GM04503 (cell line): Measurements from ENCODE around the gene CEP72.
"Not testable (repeated sequence)": the region's sequence is repeated elsewhere in the genome, so short reads cannot be mapped to it uniquely, and the experiment has no call there.

Experiments used
- DNase-seq: peaks from one replicate; pipeline ENCODE4 v3.0.0-alpha.2; 2012; ENCODE audit warnings: low read depth

CEP72 gene

DNA sequence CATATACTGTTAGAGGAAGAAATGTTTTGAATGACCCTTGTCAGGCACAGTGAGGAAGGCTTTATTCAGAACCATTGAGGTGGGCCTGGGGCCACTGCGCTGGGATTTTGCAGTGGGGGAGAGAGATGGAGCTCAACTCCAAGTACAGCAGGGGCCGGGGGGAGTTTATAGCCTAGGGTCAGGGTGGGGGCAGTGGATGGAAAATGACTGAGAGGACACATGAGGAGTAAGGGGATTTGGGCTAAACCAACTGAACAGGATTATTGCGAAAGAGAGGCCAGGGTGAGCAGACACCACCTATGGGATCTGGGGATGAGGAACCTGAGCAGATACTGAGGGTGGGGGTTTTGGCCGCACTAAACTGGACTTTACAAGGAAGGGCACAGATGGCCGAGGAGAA, 6.3 kb downstream of the CEP72 start:
- DNase-seq: no peak

DNA sequence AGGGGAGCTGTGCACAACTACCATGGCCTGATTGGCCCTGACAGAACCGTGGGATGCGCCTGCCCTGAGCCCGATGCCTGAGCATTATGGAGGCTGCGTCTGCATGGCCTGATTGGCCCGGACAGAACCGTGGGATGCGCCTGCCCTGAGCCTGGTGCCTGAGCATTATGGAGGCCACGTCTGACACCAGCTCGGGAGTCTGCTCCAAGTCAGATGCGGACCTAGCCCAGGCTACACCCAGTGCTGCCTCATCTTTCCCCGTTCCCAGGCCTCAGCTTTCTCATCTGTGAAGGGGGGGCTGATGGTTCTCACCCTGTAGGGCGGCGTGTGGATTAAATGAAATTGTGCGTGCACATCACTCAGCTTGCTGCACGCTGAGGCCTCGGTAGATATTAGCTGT, 7.3 kb downstream of the CEP72 start:
- no peak for DNase-seq

DNA sequence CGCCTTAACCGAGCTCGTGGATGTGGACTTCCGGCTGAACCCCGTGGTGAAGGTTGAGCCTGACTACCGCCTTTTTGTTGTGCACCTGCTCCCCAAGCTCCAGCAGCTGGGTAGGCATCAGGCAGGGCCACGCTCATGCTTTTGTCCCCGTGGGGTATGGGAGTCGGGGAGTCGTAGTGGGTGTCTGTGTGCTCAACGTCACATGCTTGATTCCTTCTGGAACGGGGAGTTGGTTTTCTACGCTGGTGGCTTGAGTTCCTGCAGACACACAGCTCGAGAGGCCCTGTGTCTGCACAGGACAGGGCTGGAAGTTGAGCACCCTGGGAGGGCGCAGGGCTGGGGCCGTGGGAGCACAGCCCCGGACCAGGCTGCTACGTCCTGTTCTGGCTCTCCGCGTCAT, 8.0 kb downstream of the CEP72 start:
- DNase-seq: no peak

DNA sequence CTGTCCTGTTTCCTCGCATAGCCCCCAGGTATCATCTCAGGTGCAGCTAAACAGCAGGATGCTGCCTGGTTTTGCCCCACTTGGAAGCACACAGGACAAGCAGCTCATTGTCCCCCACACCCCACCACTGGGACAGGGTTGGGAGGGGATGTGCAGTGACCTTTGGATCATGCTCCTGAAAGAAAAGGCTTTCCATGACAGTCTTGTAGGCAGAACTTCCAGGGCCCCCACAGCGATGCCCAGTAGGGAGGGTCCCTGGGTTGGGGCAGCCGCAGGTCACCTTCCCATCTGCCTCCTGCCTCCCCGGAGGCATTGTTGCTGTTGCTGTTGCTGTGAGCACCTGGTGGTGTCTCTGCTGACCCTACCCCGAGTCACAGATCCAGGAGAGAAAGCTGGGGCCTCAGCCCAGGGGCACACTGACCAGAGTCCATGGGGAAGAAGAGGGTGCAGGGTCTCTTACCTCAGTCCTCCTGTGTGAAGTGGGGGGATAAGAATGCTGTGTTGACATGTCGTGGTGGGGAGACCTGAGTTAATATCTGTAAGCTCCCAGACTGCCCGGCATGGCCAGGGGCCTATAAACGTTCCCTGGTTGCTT, 8.5 kb downstream of the CEP72 start:
- DNase-seq: no peak

DNA sequence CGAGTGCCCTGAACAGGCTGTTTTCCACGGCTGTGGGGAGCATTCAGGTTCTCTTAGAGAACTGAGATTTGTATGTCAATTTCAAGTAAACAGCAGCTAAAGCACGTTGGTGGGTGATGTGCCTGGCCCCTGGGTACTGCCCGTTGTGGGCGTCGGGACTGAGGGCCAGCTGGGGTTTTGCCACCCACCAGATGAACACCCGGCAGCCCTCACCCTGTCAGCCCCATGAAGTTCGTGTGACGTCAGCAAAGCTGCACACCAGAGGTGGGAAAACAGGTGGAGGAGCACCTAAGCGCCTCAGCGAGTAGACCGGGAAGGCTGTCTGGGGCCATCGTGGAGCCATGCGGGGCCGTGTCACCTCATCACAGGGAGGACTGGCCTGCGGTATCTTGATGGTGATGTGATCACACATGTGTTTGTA, 9.2 kb downstream of the CEP72 start:
- no peak for DNase-seq

DNA sequence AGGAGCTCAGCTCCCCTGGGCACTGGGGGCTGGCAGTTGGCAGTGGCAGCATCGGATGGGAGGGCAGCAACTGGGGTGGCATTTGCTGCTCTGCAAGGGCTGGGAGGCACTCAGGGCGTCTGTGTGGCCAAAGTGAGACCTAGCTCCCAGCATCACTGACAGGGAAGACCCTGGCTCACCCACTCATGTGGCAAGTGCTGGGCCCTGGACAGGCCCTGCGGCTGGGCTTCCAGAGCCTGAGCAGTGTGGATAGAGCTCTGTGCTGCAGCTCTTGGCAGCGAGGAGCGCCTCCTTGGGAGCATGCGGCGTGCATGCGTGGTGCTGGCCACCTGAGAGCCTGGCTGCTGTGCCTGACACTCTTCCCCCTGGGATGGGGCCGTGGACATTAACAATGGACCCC, 10.2 kb downstream of the CEP72 start:
- DNase-seq: no peak

DNA sequence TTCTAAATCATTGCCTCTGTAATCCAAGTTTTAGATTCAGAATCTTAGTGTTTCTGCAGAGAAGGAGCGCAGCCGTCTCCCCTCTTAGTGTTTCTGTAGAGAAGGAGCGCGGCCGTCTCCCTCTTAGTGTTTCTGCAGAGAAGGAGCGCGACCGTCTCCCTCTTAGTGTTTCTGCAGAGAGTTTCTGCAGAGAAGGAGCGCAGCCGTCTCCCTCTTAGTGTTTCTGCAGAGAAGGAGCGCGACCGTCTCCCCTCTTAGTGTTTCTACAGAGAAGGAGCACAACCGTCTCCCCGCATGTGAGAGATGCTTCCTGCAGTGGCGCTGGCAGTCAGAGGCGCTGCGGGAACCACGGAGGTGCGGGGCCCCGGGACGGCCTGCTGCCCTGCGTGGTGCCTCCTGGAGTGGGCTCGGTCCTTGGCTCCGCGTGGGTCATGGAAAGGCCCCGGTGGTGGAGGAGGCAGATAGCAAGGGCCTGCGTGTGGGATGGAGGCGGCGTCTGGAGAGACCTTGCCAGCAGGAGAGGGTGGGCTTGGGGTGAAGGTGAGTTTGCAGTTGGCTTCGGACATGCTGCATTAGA, 10.9 kb downstream of the CEP72 start:
- no peak for DNase-seq

DNA sequence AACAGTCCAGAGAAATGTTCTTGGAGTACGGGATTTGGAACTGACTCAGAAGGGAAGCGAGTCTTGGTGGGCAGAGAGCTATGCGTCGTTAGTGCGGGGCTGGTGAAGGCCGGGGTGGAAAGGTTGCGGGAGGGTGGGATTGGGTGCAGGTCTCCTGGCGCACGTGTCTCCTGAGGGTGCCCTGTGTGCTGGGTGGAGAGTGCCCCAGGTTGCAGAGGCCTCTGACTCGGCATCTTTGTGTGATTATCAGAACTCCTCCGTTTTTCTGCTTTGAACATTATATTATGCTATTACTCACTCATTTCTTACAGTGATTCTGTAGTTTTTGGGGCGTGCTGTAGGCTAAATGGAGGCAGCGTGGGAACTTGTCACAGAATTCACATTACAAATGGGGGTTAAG, 11.4 kb downstream of the CEP72 start:
- DNase-seq: no peak

DNA sequence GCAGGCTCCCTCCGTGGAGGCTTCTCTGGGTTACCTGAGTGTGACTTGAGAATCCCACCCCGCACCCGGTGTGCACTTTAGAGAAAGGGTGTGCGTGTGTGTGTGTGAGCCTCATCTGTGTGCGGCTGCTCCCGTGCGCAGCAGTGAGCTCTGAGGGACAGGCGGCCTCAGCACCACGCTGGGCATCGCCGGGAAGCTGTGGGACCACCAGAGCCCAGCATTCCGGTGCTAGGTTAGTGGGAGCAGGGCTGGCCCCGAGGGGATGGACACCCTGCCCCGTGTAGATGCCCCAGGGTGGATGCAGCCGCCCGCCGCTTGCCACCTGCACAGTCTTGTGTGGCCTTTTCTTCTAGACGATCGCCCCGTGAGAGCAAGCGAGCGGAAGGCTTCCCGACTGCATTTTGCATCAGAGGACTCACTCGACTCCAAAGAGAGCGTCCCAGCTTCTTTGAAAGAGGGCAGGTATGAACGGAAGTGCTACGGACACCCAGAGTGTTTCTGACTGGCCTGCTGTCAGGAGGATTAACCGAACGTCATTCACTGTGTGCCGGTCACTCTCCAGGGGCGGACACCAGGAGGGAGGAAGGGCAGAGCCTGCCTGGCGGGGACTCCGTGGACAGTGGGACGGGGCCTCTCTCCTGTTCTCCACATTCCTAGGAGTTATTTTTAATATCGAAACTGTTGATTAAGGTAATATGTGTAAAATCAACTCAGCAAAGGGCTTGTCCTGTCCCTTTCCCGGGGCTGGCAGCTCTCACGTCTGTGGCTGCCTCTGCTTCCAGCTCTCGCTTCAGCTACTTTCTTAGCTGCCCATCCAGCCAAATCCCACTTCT, 12.2 kb downstream of the CEP72 start:
- DNase-seq: no peak

DNA sequence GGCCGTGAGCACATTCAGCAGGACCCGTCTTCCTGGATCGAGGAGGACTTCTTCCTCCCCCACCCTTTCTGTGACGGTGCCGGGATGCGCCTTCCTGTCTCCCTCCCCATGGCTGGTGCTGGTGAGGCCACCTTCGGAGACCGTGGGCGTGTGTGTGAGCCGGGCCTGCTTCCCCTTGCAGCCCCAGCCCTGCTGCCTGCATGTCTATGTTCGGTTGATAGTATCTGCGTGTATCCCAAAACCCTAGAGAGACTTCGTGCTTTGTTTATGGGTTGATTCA, 12.8 kb downstream of the CEP72 start:
- DNase-seq: no peak

DNA sequence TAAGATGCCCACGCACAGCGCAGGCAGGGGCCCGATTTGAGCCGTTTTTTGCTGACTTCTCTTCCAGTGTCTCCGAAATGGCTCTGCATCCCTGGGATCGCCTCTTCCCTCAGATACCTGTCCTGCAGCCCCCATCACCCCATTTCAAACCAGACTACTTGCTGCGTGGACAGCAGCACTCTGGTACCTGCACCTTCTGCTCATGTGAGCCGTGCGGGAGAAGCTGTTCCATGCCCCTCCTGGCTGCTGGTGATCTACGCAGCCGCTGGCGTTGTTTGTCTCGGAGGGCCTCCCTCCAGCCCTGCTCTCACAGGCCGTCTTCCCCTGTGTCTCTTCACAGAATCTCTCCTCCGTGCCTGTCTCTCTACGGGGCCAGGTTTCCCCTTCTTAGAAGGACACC, 13.4 kb downstream of the CEP72 start:
- no peak for DNase-seq

DNA sequence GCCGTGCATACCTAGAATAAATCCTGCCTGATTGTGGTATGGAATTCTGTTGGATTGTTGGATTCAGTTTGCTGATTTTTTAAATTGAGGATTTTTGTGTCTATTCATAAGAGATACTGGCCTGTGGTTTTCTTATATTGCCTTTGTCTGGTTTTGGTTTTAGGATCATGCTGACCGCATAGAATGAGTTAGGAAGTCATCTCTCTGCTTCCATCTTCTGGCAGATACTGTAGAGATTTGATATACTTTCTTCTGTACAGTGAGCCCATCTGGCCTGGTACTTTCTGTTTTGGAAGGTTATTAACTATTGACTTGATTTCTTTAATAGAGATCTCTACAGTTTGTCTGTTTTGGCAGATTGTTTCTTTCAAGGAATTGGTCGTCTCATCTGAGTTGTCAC, 14.7 kb downstream of the CEP72 start:
- DNase-seq: no peak

DNA sequence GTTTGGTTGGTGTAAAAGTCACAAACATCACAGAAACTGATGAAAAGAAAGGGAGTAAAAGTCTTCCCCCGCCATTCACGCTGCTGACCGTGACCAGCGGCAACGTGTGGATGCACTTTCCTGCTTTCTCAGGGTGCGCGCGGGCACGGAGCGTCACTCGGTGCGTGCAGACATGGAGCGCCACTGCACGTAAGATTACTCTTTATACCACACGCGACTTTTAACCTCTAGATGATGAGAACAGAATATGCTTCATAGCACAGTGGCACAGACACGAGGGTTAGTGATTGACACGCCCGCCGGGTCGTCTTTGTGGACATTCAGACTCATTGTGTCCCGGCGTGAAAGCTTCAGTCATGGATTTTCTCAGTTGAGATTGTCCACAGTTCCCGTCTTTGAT, 15.7 kb downstream of the CEP72 start:
- no peak for DNase-seq

DNA sequence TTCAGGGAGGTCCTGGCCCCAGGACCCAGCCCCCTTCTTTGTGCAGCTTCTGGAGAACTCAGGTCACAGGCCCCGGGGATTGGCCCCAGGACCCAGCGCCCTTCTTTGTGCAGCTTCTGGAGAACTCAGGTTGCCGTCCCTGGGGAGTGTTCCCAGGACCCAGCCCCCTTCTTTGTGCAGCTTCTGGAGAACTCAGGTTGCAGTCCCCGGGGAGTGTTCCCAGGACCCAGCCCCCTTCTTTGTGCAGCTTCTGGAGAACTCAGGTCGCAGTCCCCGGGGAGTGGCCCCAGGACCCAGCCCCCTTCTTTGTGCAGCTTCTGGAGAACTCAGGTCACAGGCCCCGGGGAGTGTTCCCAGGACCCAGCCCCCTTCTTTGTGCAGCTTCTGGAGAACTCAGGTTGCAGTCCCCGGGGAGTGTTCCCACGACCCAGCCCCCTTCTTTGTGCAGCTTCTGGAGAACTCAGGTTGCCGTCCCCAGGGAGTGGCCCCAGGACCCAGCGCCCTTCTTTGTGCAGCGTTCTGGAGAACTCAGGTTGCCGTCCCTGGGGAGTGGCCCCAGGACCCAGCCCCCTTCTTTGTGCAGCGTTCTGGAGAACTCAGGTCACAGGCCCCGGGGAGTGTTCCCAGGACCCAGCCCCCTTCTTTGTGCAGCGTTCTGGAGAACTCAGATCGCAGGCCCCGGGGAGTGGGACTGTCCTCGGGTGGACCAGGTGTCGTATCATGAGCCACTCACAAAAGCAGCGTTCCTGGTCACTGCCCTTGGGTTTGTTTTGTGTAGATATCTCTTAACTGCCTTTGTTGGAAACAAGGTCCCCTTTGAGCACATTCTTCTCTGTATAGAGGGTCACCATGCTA, 16.4 kb downstream of the CEP72 start:
- DNase-seq: not testable (repeated sequence)

DNA sequence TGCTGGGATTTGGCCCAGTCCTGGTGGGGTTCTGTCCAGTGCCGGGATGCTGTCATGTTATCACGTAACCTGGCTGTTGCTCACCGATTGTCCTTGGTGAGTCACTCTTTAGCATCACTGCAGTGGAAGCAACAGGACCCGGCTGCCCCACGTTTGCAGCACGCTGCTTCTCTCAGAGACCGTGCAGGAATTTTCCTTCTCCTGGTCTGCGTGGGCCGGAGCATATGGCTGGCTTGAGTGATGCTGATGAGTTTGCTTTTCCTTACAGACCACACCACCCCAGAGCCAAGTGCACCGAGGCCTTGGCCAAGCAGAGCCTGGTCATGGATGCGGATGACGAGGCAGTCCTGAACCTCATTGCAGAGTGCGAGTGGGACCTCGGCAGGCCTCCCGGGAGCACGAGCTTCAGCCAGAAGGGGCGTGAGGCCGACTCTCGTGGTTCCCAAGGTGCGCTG, 21.4 kb downstream of the CEP72 start:
- no peak for DNase-seq

DNA sequence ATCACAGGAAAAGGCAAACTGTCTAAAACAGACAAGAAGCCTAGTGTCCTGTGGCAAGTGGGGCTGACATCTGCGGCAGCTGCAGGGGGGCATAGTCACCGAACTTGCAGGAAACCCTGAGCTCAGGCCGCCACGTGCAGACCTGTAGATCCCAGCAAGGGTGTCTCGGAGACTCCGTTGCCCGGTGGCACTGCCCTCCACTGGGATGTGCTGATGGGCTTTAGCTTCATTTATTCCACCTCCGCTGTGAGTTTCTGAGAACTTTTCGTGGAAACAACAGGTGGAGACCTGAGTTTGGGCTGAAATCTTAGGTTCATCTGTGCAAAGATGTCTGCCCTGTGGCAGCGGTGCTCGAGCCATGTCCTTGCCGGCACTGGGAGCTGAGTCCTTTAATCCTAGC, 22.1 kb downstream of the CEP72 start:
- DNase-seq: no peak

DNA sequence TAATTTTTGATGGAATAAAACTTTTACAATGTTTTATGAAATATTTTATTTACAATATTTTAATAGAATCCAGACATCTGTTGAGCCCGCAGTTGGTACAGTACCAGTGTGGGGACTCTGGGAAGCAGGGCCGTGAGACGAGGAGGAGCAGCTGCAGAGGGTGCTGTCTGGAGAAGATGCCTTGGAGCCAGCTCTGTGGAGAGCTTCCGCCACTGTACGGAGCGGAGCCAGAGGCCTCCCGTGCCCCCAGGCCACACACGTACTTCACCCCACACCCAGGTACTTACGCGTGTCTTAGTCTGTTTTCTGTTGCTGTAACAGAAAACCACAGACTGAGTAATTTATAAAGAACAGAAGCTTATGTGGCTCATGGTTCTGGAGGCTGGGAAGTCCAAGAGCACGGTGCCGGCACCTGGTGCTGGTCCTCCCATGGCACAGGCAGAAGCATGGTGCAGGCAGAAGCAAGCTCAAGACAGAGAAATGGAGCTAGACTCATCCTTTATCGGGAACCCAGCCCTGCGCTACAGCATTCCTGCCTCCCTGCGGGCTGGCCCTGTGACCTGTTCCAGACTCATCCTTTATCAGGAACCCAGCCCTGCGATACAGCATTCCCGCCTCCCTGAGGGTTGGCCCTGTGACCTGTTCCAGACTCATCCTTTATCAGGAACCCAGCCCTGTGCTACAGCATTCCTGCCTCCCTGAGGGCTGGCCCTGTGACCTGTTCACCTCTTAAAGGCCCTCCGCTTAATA, 23.3 kb downstream of the CEP72 start:
- DNase-seq: no peak

DNA sequence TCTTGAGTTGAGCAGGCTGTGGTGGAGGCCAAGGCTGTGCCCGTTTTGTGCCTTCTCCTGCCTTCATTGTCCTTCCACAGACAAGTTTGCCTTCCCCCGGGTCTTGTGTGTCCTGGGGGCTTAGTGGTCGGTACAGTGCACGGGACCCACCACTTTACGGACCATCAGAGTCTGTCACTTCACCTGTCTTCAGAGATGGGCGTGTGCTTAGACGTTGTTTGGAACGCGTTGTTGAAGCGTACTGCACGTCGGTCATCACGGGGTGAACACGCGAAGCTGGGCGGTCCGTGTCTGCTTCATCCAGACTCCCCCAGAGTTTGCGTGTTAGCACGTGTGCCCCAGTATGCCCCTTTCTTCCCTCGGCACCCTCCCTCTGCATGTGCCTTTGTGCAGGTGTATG, 24.8 kb downstream of the CEP72 start:
- no peak for DNase-seq

DNA sequence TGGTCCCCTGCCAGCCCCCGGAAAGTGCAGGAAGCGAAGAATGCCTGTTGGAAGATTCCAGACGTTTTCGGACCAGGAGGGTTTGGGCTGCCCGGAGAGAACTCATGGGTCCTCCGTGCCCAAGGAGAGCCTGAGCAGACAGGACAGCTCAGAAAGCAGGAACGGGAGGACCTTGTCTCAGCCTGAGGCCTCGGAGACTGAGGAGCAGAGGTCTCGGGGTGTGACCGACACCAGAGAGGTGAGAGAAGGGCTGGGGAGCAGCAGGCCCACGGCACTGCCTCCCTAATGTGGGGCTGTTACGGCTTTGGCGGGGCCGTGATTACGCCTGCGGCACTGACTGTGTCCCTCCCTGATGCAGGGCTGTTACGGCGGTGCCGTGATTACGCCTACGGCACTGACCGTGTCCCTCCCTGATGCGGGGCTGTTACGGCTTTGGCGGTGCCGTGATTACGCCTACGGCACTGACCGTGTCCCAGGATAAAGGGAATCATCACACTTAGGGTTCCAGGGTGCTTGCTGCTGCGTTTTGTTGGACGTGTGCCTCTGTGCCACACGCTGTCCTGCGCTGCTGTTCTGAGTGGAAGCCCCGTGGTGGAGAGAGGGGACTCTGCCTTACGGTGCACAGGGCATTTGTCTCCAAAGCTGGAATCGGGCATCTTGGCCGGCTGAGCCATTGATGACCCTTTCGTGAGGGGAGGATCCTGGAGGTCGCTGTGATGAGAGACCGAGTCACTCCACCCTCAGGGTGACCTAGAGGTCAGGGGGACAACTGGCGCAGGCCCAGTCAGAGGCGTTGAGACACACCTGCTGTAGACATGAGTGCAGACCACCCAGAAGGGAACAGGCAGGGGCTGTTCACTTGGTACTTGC, 25.7 kb downstream of the CEP72 start:
- DNase-seq: no peak

DNA sequence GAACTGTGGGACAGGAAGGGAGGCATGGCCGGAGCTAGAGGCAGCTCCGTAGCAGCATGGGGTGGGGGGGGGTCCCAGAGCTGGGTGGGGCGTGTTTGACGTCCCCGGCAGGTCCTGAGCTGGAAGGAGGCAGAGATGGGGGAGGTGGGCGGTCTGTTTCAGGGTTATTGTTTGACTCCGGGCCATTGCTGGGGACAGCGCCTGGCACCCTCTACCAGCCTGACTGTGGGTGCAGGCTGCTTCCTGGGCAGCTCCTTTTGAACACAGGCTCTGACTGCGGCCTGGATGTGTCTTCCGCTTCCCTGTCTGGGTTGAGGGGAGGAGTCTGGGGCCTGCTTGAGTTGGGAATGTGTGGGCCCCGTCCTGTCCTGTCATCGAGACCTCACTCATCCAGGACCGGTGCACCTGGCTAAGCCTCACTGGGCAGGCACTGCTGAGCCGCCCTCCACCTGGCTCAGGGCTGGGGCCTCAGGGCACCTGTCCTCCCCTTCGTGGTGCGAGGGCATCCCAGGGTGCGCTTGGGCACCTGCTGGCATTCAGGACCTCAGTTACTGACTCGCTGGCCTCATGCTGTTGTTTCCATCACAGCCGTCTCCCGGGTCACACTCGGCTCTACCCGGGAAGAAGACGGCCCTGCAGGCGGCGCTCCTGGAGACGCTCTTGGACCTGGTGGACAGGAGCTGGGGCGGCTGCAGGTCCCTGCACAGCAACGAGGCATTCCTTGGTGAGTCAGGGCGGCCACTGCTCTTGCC, 26.5 kb downstream of the CEP72 start:
- no peak for DNase-seq

DNA sequence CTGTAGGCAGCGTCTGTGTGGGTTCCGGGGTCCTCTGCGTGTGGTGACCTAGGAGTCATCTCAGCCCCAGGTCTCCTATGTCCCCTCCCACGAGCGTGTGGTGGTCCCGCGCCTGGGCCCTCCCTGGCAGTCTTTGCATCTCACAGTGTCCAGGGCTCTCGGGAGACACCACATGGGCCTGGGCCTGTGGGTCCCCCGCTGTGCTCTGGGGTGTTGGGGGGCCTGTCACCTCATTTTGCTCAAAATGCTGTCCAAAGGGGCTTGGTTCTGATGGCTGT, 27.1 kb downstream of the CEP72 start:
- DNase-seq: no peak
